Heart left ventricle (tissue), 13 donors: ENCODE measurements around the gene MAN1B1.

Experiments used
- CTCF ChIP-seq, 12 donors: fragments of 200-600 bp; sonication (generic) in 4 of 12; IDR thresholded peaks; one replicate each; pipeline versions ENCODE4 v1.5.0 to v1.8.0; 2018 to 2022; ENCODE audit warnings: antibody characterized with exemption in 12 of 12, mild to moderate bottlenecking in 5 of 12
- POLR2A ChIP-seq, 2 donors: fragments of 450-650 bp; IDR thresholded peaks; one replicate each; pipeline ENCODE4 v1.6.1; 2017; ENCODE audit warnings: antibody characterized with exemption in 2 of 2, mild to moderate bottlenecking in 2 of 2, moderate library complexity in 2 of 2
- donor health status: ischemic (EF 13 %, LVEDD 7.1; RV severe dilation, severe dysfunction).
- donor health status: DM: no; HTN: yes; CAD: no.
- donor health status: DM: no; HTN: no; CAD: no.
- donor health status: ischemic (EF 25% LVEDD 6.9; RV normal size, moderate dysfunction).
- donor health status: ischemic (EF 25% LVEDD 5.7; RV mildly dilated, moderate dysfunction).
- donor health status: ischemic (EF 35%, LVEDD 5.7; RV mildly dilated, moderate dysfunction).
- donor health status: nonischemic (EF 11% LVEDD 7.7; RV severe dilation, severe dysfunction).
- donor health status: DM: yes; HTN: yes; CAD: no.
- donor health status: PGD.
- donor health status: ischemic (EF 29% LVEDD 5.4; RV normal size, mild dysfunction).
- donor health status: nonischemic (EF 23%, LVEDD 6.1; RV moderate dilation, normal function).

- no peak for TF ChIP-seq CTCF (IDR thresholded peaks at IDR 0.05)
- no peak for TF ChIP-seq POLR2A (IDR thresholded peaks at IDR 0.05)
Observed at GRCh38 chr9:137110911-137111787, 24.4 kb downstream of the MAN1B1 start.
